Testis (tissue), 3 donors: ENCODE data around the gene YJEFN3. TPM values are rescaled to one million over a fixed set of nuclear protein-coding genes. Genes with fewer than 3 reads are reported as not detected.

Source experiments
- DNase-seq: peaks from one replicate; pipeline ENCODE4 v3.0.0-alpha.2; 2019
- H3K27ac ChIP-seq, 2 donors: fragments of 200-600 bp; sonication (generic); one replicate each; pipeline ENCODE4 v1.5.1; 2019
- H3K27me3 ChIP-seq: fragments of 200-600 bp; sonication (generic); one replicate; pipeline ENCODE4 v1.5.1; 2019
- H3K36me3 ChIP-seq: fragments of 200-600 bp; sonication (generic); one replicate; pipeline ENCODE4 v1.5.1; 2017; ENCODE audit warnings: low read depth; ENCODE audit errors: missing control alignments
- H3K4me1 ChIP-seq: fragments of 200-600 bp; sonication (generic); one replicate; pipeline ENCODE4 v1.5.1; 2019
- H3K4me3 ChIP-seq, 2 donors: fragments of 200-600 bp; sonication (generic); one replicate each; pipeline ENCODE4 v1.5.1; 2017 to 2019
- H3K9me3 ChIP-seq: fragments of 200-600 bp; sonication (generic); one replicate; pipeline ENCODE4 v1.5.1; 2017
- CTCF ChIP-seq, 3 experiments: fragments of 450-650 bp in 2 of 3; fragments of 200-600 bp in 1 of 3; sonication (generic) in 1 of 3; IDR thresholded peaks; one replicate each; pipeline ENCODE4 v1.5.1; 2016 to 2019; ENCODE audit warnings: antibody characterized with exemption in 3 of 3, mild to moderate bottlenecking in 2 of 3, moderate library complexity in 1 of 3
- POLR2A ChIP-seq: fragments of 450-650 bp; IDR thresholded peaks from one replicate; pipeline ENCODE4 v1.6.1; 2017; ENCODE audit warnings: antibody characterized with exemption, mild to moderate bottlenecking, moderate library complexity
- WGBS, 2 donors: methylation state at CpG; one replicate each; pipeline ENCODE4 v1.1.5; 2018; 5-methylcytosine and 5-hydroxymethylcytosine counted together
- intact Hi-C: fragments of 100-400 bp; cut with DNase I; formaldehyde crosslinking; loops from one replicate; pipeline ENCODE4 v1.15.1; 2023; ENCODE audit warnings: low total_unique reads
- polyA plus RNA-seq: library from polyadenylated mRNA; stranded (reverse); fragments of 350-450 nt; fragmentation: Illumina TruSeq; extraction: RNeasy Lipid Tissue Mini Kit (QIAGEN cat#74804); gene quantifications from one replicate; pipeline ENCODE4 v1.2.3, GENCODE V29; 2014; ENCODE audit warnings: low read depth, low replicate concordance; ENCODE audit not compliant: insufficient read depth
- total RNA-seq, 2 donors: library from RNA; depleted of rRNA; stranded (reverse); fragments of >200 nt; gene quantifications; one replicate each; pipeline ENCODE4 v1.2.3, GENCODE V29; 2016

Gene YJEFN3
- total and polyA plus RNA-seq, 3 donors from 2014 or later, result 24.2 to 49.1 (median 29.3) TPM

GRCh38 chr19:19539698-19540063 lies 11.0 kb downstream of the YJEFN3 start:
- intact Hi-C loops, result no loop called here
- TF ChIP-seq POLR2A (no peak), CTCF (IDR thresholded peaks at IDR 0.05) (no peak)
- peaks cover 12% of the 10 kb centered on the region for H3K4me1 ChIP-seq
- WGBS, 2 donors, result 45 to 46% methylated on average over 5 to 16 of the region's 19 CpGs
- no peaks in the 10 kb centered on the region for H3K27me3 ChIP-seq
- no peaks in the 10 kb centered on the region for H3K36me3 ChIP-seq
- no peak overlapping the region for H3K4me3 ChIP-seq
- no peak overlapping the region for H3K27ac ChIP-seq
- DNase-seq, result no peak
- H3K9me3 ChIP-seq, result no peaks in the 10 kb centered on the region

- Histone ChIP-seq H3K36me3 (no peaks in the 10 kb centered on the region), H3K27me3 (no peaks in the 10 kb centered on the region), H3K27ac (no peak overlapping the region), H3K9me3 (no peaks in the 10 kb centered on the region), H3K4me3 (peak overlapping the region; percentile 25 to 33), H3K4me1 (peaks cover 12% of the 10 kb centered on the region)
- peak; percentile 91 for DNase-seq
- intact Hi-C loops, result no loop called here
- TF ChIP-seq CTCF (IDR thresholded peaks at IDR 0.05), result no peak
- no peak for TF ChIP-seq POLR2A
- WGBS, 2 donors, result 8 to 9% methylated on average over 9 to 29 of the region's 74 CpGs
These were observed 11.5 kb downstream of the YJEFN3 start for GRCh38 chr19:19540064-19540714.

GRCh38 chr19:19540715-19541515 lies 12.2 kb downstream of the YJEFN3 start:
- no peak overlapping the region for H3K27ac ChIP-seq
- TF ChIP-seq POLR2A (no peak), CTCF (IDR thresholded peaks at IDR 0.05) (no peak)
- peak overlapping the region; percentile 25 to 33 for H3K4me3 ChIP-seq
- H3K27me3 ChIP-seq, result no peaks in the 10 kb centered on the region
- H3K9me3 ChIP-seq, result no peaks in the 10 kb centered on the region
- WGBS, 2 donors, result 0 to 4% methylated on average over 8 to 34 of the region's 45 CpGs
- H3K36me3 ChIP-seq, result no peaks in the 10 kb centered on the region
- peaks cover 12% of the 10 kb centered on the region for H3K4me1 ChIP-seq
- peak; percentile 69 for DNase-seq
- intact Hi-C loops, result no loop called here

- Histone ChIP-seq H3K4me3 (peak overlapping the region in 1 of 2 donors; percentile 25), H3K27ac (no peak overlapping the region), H3K36me3 (no peaks in the 10 kb centered on the region), H3K9me3 (no peaks in the 10 kb centered on the region), H3K4me1 (peaks cover 12% of the 10 kb centered on the region), H3K27me3 (no peaks in the 10 kb centered on the region)
- TF ChIP-seq POLR2A, result no peak
- no peak for TF ChIP-seq CTCF (IDR thresholded peaks at IDR 0.05)
- intact Hi-C loops, result no loop called here
- DNase-seq, result no peak
- WGBS, 2 donors, result 41 to 64% methylated on average over 6 to 16 of the region's 16 CpGs
These were observed 12.9 kb downstream of the YJEFN3 start for GRCh38 chr19:19541616-19542015.
